Endodermal cell (in vitro differentiated cells): ENCODE measurements around the gene SALL2. TPM values are rescaled to one million over a fixed set of nuclear protein-coding genes. Genes with fewer than 3 reads are reported as not detected.

ENCODE experiments used
- DNase-seq: peaks from one replicate; pipeline ENCODE4 v3.0.0-alpha.2; 2017
- H3K27ac ChIP-seq: 2 replicates; pipeline ENCODE4 v1.5.1; 2013; ENCODE audit warnings: mild to moderate bottlenecking, low read depth, low read length, moderate library complexity
- H3K27me3 ChIP-seq: 2 replicates; pipeline ENCODE4 v1.6.1; 2013; ENCODE audit warnings: mild to moderate bottlenecking, low read length, moderate library complexity; ENCODE audit not compliant: insufficient read depth, control insufficient read depth, poor library complexity, severe bottlenecking
- H3K36me3 ChIP-seq: 2 replicates; pipeline ENCODE4 v1.7.0; 2013; ENCODE audit warnings: mild to moderate bottlenecking, low read length, moderate library complexity; ENCODE audit not compliant: control insufficient read depth, insufficient read depth
- H3K4me1 ChIP-seq: one replicate; pipeline ENCODE4 v1.7.0; 2013; ENCODE audit warnings: low read length; ENCODE audit not compliant: control insufficient read depth, insufficient read depth
- H3K4me3 ChIP-seq: 2 replicates; pipeline ENCODE4 v1.5.1; 2013; ENCODE audit warnings: mild to moderate bottlenecking, low read length, moderate library complexity
- H3K9ac ChIP-seq: 2 replicates; pipeline ENCODE4 v1.6.1; 2013; ENCODE audit warnings: mild to moderate bottlenecking, low read length, moderate library complexity; ENCODE audit not compliant: poor library complexity, severe bottlenecking; ENCODE audit errors: extremely low read depth
- H3K9me3 ChIP-seq: 2 replicates; pipeline ENCODE4 v1.6.1; 2013; ENCODE audit warnings: mild to moderate bottlenecking, low read length, moderate library complexity; ENCODE audit not compliant: control insufficient read depth
- H3K27ac Mint-ChIP-seq: 2 replicates; pipeline ENCODE4 v1.8.0; 2020; ENCODE audit warnings: mixed read lengths
- H3K27me3 Mint-ChIP-seq: 2 replicates; pipeline ENCODE4 v1.8.0; 2021; ENCODE audit warnings: mild to moderate bottlenecking, mixed read lengths; ENCODE audit not compliant: insufficient read depth
- H3K36me3 Mint-ChIP-seq: 2 replicates; pipeline ENCODE4 v1.8.0; 2020; ENCODE audit warnings: low read depth, mixed read lengths
- H3K4me1 Mint-ChIP-seq: 2 replicates; pipeline ENCODE4 v1.8.0; 2020; ENCODE audit warnings: mixed read lengths
- H3K4me3 Mint-ChIP-seq: 2 replicates; pipeline ENCODE4 v1.8.0; 2020; ENCODE audit warnings: mild to moderate bottlenecking, moderate library complexity, mixed read lengths
- H3K9me3 Mint-ChIP-seq: 2 replicates; pipeline ENCODE4 v1.8.0; 2020; ENCODE audit warnings: mild to moderate bottlenecking, mixed read lengths
- CTCF ChIP-seq: fragments of 200-600 bp; sonication (generic); conservative IDR thresholded peaks from 2 replicates; pipeline ENCODE4 v1.5.0; 2021; ENCODE audit warnings: antibody characterized with exemption, mild to moderate bottlenecking
- WGBS, 2 experiments: methylation state at CpG; one replicate each; pipeline versions ENCODE4 v1.1.5 to v1.1.7; 2013; ENCODE audit warnings: missing lambda C conversion rate in 2 of 2, mixed read lengths in 1 of 2; ENCODE audit not compliant: insufficient coverage in 1 of 2, insufficient read length in 1 of 2; 5-methylcytosine and 5-hydroxymethylcytosine counted together
- total RNA-seq, 2 donors: library from RNA; stranded (reverse); fragmentation: NEBNext Ultra II Directional in 1 of 2; extraction: Animal tissue kit (Norgen Biotek cat#: 25700) in 1 of 2; gene quantifications; 2 replicates in 1 of 2; 3 replicates in 1 of 2; pipeline ENCODE4 v1.2.1, GENCODE V29; 2021

Gene SALL2
- total RNA-seq, 2 donors from 2014 or later = 78.6 to 120 TPM

- Histone ChIP-seq H3K36me3 (peaks cover 24% of the 10 kb centered on the region), H3K4me1 (peaks cover 19% of the 10 kb centered on the region), H3K9me3 (no peaks in the 10 kb centered on the region), H3K27ac (peak overlapping the region; percentile 93), H3K9ac (peak overlapping the region; percentile 88), H3K4me3 (peak overlapping the region; percentile 86), H3K27me3 (no peaks in the 10 kb centered on the region)
- H3K4me3 Mint-ChIP-seq = peak overlapping the region; percentile 85
- no peaks in the 10 kb centered on the region for H3K27me3 Mint-ChIP-seq
- no peak for DNase-seq
- H3K9me3 Mint-ChIP-seq = no peaks in the 10 kb centered on the region
- WGBS, 2 experiments = 67% methylated on average over 1 of the region's 1 CpG; no CpG with 5 or more reads in 1 of the 2 experiments
- H3K36me3 Mint-ChIP-seq = peaks cover 36% of the 10 kb centered on the region
- H3K4me1 Mint-ChIP-seq = peaks cover 55% of the 10 kb centered on the region
- peak overlapping the region; percentile 99 for H3K27ac Mint-ChIP-seq
- no peak for TF ChIP-seq CTCF
Observed at GRCh38 chr14:21527318-21527679, 1.2 kb upstream of the SALL2 start.

GRCh38 chr14:21526672-21527317, 649 bp upstream of the SALL2 start:
- Histone ChIP-seq H3K4me1 (peaks cover 19% of the 10 kb centered on the region), H3K9me3 (no peaks in the 10 kb centered on the region), H3K36me3 (peaks cover 29% of the 10 kb centered on the region), H3K27ac (peak overlapping the region; percentile 93), H3K27me3 (no peaks in the 10 kb centered on the region), H3K9ac (peak overlapping the region; percentile 88), H3K4me3 (peak overlapping the region; percentile 86)
- H3K27ac Mint-ChIP-seq = peak overlapping the region; percentile 99
- 0 to 3% methylated on average over 7 to 13 of the region's 13 CpGs for WGBS, 2 experiments
- DNase-seq = peak; percentile 89
- peak overlapping the region; percentile 85 for H3K4me3 Mint-ChIP-seq
- H3K36me3 Mint-ChIP-seq = peaks cover 36% of the 10 kb centered on the region
- no peak for TF ChIP-seq CTCF
- no peaks in the 10 kb centered on the region for H3K27me3 Mint-ChIP-seq
- H3K9me3 Mint-ChIP-seq = no peaks in the 10 kb centered on the region
- H3K4me1 Mint-ChIP-seq = peaks cover 59% of the 10 kb centered on the region

GRCh38 chr14:21525571-21525961, 580 bp downstream of the SALL2 start:
- peaks cover 68% of the 10 kb centered on the region for H3K4me1 Mint-ChIP-seq

More at GRCh38 chr14:21525571-21525961, 580 bp downstream of the SALL2 start:
- H3K4me3 ChIP-seq = peak overlapping the region; percentile 86
- H3K9me3 Mint-ChIP-seq = no peaks in the 10 kb centered on the region
- no peaks in the 10 kb centered on the region for H3K9me3 ChIP-seq
- peak; percentile 73 for DNase-seq
- H3K9ac ChIP-seq = peak overlapping the region; percentile 76
- TF ChIP-seq CTCF = no peak
- peak overlapping the region; percentile 93 for H3K27ac ChIP-seq
- peak overlapping the region; percentile 99 for H3K27ac Mint-ChIP-seq
- H3K36me3 Mint-ChIP-seq = peaks cover 41% of the 10 kb centered on the region
- H3K27me3 Mint-ChIP-seq = no peaks in the 10 kb centered on the region
- 17 to 41% methylated on average over 4 to 9 of the region's 12 CpGs for WGBS, 2 experiments
- peaks cover 36% of the 10 kb centered on the region for H3K36me3 ChIP-seq
- H3K4me3 Mint-ChIP-seq = peak overlapping the region; percentile 85
- H3K27me3 ChIP-seq = no peaks in the 10 kb centered on the region
- peaks cover 19% of the 10 kb centered on the region for H3K4me1 ChIP-seq
